ENCODE results near the gene ADO. TPM values are rescaled to one million over a fixed set of nuclear protein-coding genes. Genes with fewer than 3 reads are reported as not detected.

ADO gene
- total and polyA plus RNA-seq, 2 of the 13 experiments (the other 11 are each of a cell fraction or from before 2014, with no cell fraction given): 8.9 to 15.9 TPM

GRCh38 chr10:62817121-62817765 lies 12.7 kb downstream of the ADO start:
- intact Hi-C loops (cut with micrococcal nuclease; ENCODE audit: unreplicated experiment): no loop called here
- H3K4me3 ChIP-seq (replicated peaks in 1 of 3; ENCODE audit: insufficient read depth in 1 of 3, low read depth in 2 of 3, low read length in 3 of 3): peak overlapping the region; percentile 61 to 75 (median 65)
- BruUV-seq (replicated peaks): no TSS peak
- no peak overlapping the region for H3K27ac ChIP-seq (ENCODE audit: extremely low read length, insufficient read depth, low read length)
- in situ Hi-C loops (cut with HindIII; ENCODE audit: extremely low pct_ligation_motif_present, low pct_unique_long_range_greater_than_20kb): loop anchor here (5.0 to 25.0 kb wide), 2 partner anchors 205 to 555 kb away; partner anchors contain the start of gene RTKN2
- H3K9ac ChIP-seq (ENCODE audit: insufficient read depth, low read depth, low read length): peak overlapping the region; percentile 62; the same call in 1 of the 2 replicates
- POLR2A ChIA-PET: interaction anchor here (1.1 to 2.3 kb wide), 4 partner anchors 10 to 315 kb away, joined by 3 to 13 read pairs (median 10); partner anchors contain the start of genes ADO and NRBF2
- no peaks in the 10 kb centered on the region for H4K20me1 ChIP-seq (ENCODE audit: insufficient read depth, low read length)
- H3K9me3 ChIP-seq (ENCODE audit: low read length): no peaks in the 10 kb centered on the region
- H3K79me2 ChIP-seq (ENCODE audit: insufficient read depth, low read length): no peaks in the 10 kb centered on the region
- 2% methylated on average over 44 of the region's 49 CpGs for WGBS (ENCODE audit: low lambda C conversion rate)
- no peaks in the 10 kb centered on the region for H3K36me3 ChIP-seq (replicated peaks in 1 of 2; ENCODE audit: control insufficient read depth in 1 of 2, insufficient read depth in 2 of 2, low read length in 2 of 2)
- peak; percentile 48 for ATAC-seq
- peaks cover 7 to 23% of the 10 kb centered on the region in 2 experiments; a peak in 4 of 5 replicates for H3K27me3 ChIP-seq (ENCODE audit: control insufficient read depth in 1 of 2, insufficient read depth in 2 of 2, low read length in 2 of 2)
- H3K4me1 ChIP-seq (ENCODE audit: insufficient read depth, low read length): peaks cover 23% of the 10 kb centered on the region
- no peak for FAIRE-seq
- peak overlapping the region; percentile 91 for H3K4me2 ChIP-seq (ENCODE audit: low read depth, low read length)
- no peak overlapping the region for H2AFZ ChIP-seq (ENCODE audit: low read length)
- CTCF ChIA-PET (ENCODE audit: low intra/inter-chr PET ratio, low total read pairs): interaction anchor here (1.6 to 2.0 kb wide), 2 partner anchors 206 to 224 kb away, joined by 8 to 11 read pairs; no protein-coding TSS in a partner anchor
- DNase-seq (ENCODE audit: low spot score): no peak
- TF ChIP-seq ZMAT3 (CRISPR knock-in tag; conservative IDR thresholded peaks at IDR 0.05) (no peak), ZNF121 (CRISPR knock-in tag; IDR thresholded peaks at IDR 0.05) (no peak), REST (IDR thresholded peaks at IDR 0.05; ENCODE audit: borderline replicate concordance in 1 of 2, low read depth in 1 of 2, low read length in 2 of 2) (no peak), KAT2B (IDR thresholded peaks at IDR 0.05; ENCODE audit: borderline replicate concordance, low read depth, low read length) (no peak), HNF1A (IDR thresholded peaks at IDR 0.05; ENCODE audit: low read depth) (no peak), HNF1A (CRISPR knock-in tag; IDR thresholded peaks at IDR 0.05; ENCODE audit: borderline replicate concordance) (no peak), ZNF607 (CRISPR knock-in tag; IDR thresholded peaks at IDR 0.05; ENCODE audit: borderline replicate concordance) (0 out of 2 replicates have a peak, but pooled peaks have one; percentile 20), ERF (CRISPR knock-in tag; IDR thresholded peaks at IDR 0.05) (no peak), HDAC1 (CRISPR knock-in tag; IDR thresholded peaks at IDR 0.05) (no peak), ZNF703 (CRISPR knock-in tag; IDR thresholded peaks at IDR 0.05; ENCODE audit: borderline replicate concordance) (no peak), LCORL (IDR thresholded peaks at IDR 0.05) (no peak), LCORL (CRISPR knock-in tag; IDR thresholded peaks at IDR 0.05) (0 out of 2 replicates have a peak, but pooled peaks have one; percentile 20), ZNF777 (CRISPR knock-in tag; IDR thresholded peaks at IDR 0.05) (peak; percentile 80)
